Adrenal gland (tissue), 12 donors: ENCODE measurements around the gene TAF7. TPM values are rescaled to one million over a fixed set of nuclear protein-coding genes. Genes with fewer than 3 reads are reported as not detected.

ENCODE experiments used
- DNase-seq, 7 donors: peaks; one replicate each; pipeline ENCODE4 v3.0.0-alpha.2; 2019 to 2020
- H3K27ac ChIP-seq, 5 donors: fragments of 200-600 bp; sonication (generic) in 4 of 5; 1 replicate in 3 of 5; 2 replicates in 2 of 5; pipeline versions ENCODE4 v1.5.1 to v1.8.0; 2016 to 2020; ENCODE audit warnings: mild to moderate bottlenecking in 1 of 5
- H3K27me3 ChIP-seq: fragments of 200-600 bp; 2 replicates; pipeline ENCODE4 v1.8.0; 2021
- H3K36me3 ChIP-seq, 2 donors: fragments of 200-600 bp; replicated peaks in 1 of 2; 1 replicate in 1 of 2; 2 replicates in 1 of 2; pipeline versions ENCODE4 v1.5.1 to v1.8.0; 2018 to 2022
- H3K4me1 ChIP-seq, 2 donors: fragments of 200-600 bp; replicated peaks in 1 of 2; 1 replicate in 1 of 2; 2 replicates in 1 of 2; pipeline versions ENCODE4 v1.5.1 to v1.8.0; 2018 to 2021
- H3K4me3 ChIP-seq, 4 donors: fragments of 200-600 bp; sonication (generic) in 3 of 4; one replicate each; pipeline ENCODE4 v1.5.1; 2016 to 2018
- H3K9me3 ChIP-seq, 3 donors: fragments of 200-600 bp; sonication (generic) in 1 of 3; replicated peaks in 1 of 3; 1 replicate in 2 of 3; 2 replicates in 1 of 3; pipeline versions ENCODE4 v1.5.1 to v1.8.0; 2016 to 2021
- POLR2A ChIP-seq, 2 donors: fragments of 450-650 bp; IDR thresholded peaks; one replicate each; pipeline ENCODE4 v1.6.1; 2017; ENCODE audit warnings: antibody characterized with exemption in 2 of 2, mild to moderate bottlenecking in 2 of 2, moderate library complexity in 1 of 2
- WGBS, 4 donors: extraction: QIAGEN DNeasy Blood & Tissue Kit in 2 of 4; methylation state at CpG; one replicate each; pipeline versions ENCODE4 v1.1.5 to v1.1.7; 2013 to 2017; 5-methylcytosine and 5-hydroxymethylcytosine counted together
- intact Hi-C, 2 donors: fragments of 100-400 bp; cut with DNase I; formaldehyde crosslinking; loops; one replicate each; pipeline versions ENCODE4 v1.14.1 to v1.15.0; 2022 to 2023
- polyA plus RNA-seq, 3 donors: library from polyadenylated mRNA; stranded (reverse); fragments of 200-250 nt in 2 of 3; fragments of 350-450 nt in 1 of 3; fragmentation: Illumina TruSeq in 1 of 3; extraction: RNeasy Lipid Tissue Mini Kit (QIAGEN cat#74804) in 1 of 3; gene quantifications; one replicate each; pipeline ENCODE4 v1.2.3, GENCODE V29; 2013 to 2014
- total RNA-seq, 9 donors: library from RNA; depleted of rRNA in 4 of 9; stranded (reverse); fragments of >200 nt in 4 of 9; fragments of 120-200 nt in 1 of 9; fragmentation: NEBNext Ultra II Directional in 1 of 9; extraction: Animal tissue kit (Norgen Biotek cat#: 25700) in 1 of 9; gene quantifications; one replicate each; pipeline versions ENCODE4 v1.1.0 to v1.2.4, GENCODE V29; 2013 to 2023
- TF ChIP-seq, protein P1 (sequence below), 6 experiments: fragments of 450-650 bp in 4 of 6; fragments of 200-600 bp in 2 of 6; sonication (generic) in 1 of 6; IDR thresholded peaks; 1 replicate in 5 of 6; 2 replicates in 1 of 6; pipeline versions ENCODE4 v1.5.1 to v1.8.0; 2016 to 2021; ENCODE audit warnings: antibody characterized with exemption in 6 of 6, mild to moderate bottlenecking in 2 of 6, moderate library complexity in 1 of 6
- donor health status: healthy with polysubstance abuse.
- donor health status: Bipolar disorder and iron deficiency.
- donor health status: DM: yes; HTN: yes; CAD: no.
- donor health status: DM: no; HTN: no; CAD: no.
- donor health status: DM: no; HTN: no; CAD: no.
- donor health status: DM: yes; HTN: yes; CAD: no.

TAF7 gene
- total and polyA plus RNA-seq, 12 donors, result 23.9 to 132 (median 68.8) TPM

DNA sequence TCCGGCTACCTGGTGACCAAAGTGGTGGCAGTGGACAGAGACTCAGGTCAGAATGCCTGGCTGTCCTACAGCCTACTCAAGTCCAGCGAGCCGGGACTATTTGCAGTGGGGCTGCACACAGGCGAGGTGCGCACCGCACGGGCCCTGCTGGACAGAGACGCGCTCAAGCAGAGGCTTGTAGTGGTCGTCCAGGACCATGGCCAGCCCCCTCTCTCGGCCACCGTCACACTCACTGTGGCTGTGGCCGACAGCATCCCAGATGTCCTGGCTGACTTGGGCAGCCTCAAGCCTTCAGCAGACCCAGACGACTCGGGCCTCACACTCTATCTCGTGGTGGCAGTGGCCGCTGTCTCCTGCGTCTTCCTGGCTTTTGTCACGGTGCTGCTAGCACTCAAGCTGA, 36.4 kb upstream of the TAF7 start:
- peaks cover 0 to 24% (median 14%) of the 10 kb centered on the region in 3 donors for H3K9me3 ChIP-seq
- intact Hi-C loops, result no loop called here

DNA sequence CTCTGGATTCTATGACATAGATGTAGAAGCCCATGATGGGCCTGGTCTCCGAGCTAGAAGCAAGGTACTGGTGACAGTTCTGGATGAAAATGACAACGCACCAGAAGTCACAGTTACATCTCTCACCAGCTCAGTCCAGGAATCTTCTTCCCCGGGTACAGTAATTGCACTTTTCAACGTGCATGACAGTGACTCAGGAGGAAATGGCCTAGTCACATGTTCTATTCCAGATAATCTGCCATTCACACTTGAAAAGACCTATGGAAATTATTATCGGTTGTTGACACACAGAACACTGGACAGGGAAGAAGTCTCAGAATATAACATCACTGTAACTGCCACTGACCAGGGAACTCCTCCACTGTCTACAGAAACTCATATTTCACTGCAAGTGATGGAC, 35.5 kb upstream of the TAF7 start:
- H3K36me3 ChIP-seq, result no peaks in the 10 kb centered on the region
- no peaks in the 10 kb centered on the region for H3K27me3 ChIP-seq
- DNase-seq, result no peak
- TF ChIP-seq, protein P1, sequence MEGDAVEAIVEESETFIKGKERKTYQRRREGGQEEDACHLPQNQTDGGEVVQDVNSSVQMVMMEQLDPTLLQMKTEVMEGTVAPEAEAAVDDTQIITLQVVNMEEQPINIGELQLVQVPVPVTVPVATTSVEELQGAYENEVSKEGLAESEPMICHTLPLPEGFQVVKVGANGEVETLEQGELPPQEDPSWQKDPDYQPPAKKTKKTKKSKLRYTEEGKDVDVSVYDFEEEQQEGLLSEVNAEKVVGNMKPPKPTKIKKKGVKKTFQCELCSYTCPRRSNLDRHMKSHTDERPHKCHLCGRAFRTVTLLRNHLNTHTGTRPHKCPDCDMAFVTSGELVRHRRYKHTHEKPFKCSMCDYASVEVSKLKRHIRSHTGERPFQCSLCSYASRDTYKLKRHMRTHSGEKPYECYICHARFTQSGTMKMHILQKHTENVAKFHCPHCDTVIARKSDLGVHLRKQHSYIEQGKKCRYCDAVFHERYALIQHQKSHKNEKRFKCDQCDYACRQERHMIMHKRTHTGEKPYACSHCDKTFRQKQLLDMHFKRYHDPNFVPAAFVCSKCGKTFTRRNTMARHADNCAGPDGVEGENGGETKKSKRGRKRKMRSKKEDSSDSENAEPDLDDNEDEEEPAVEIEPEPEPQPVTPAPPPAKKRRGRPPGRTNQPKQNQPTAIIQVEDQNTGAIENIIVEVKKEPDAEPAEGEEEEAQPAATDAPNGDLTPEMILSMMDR (IDR thresholded peaks at IDR 0.05), result no peak
- TF ChIP-seq POLR2A (IDR thresholded peaks at IDR 0.05), result no peak
- WGBS, 4 donors, result 64 to 80% (median 71%) methylated on average over 5 of the region's 5 CpGs
- intact Hi-C loops, result no loop called here
- no peak overlapping the region for H3K27ac ChIP-seq
- H3K4me1 ChIP-seq, result no peaks in the 10 kb centered on the region
- no peak overlapping the region for H3K4me3 ChIP-seq
- H3K9me3 ChIP-seq, result peaks cover 0 to 20% (median 14%) of the 10 kb centered on the region in 3 donors

More for the DNA sequence above, 36.4 kb upstream of the TAF7 start:
- Histone ChIP-seq H3K27ac (no peak overlapping the region), H3K4me1 (no peaks in the 10 kb centered on the region), H3K36me3 (no peaks in the 10 kb centered on the region), H3K4me3 (no peak overlapping the region), H3K27me3 (no peaks in the 10 kb centered on the region)
- TF ChIP-seq POLR2A (IDR thresholded peaks at IDR 0.05), result no peak
- TF ChIP-seq, protein P1 (IDR thresholded peaks at IDR 0.05), result no peak
- WGBS, 4 donors, result 42 to 93% (median 63%) methylated on average over 3 to 19 of the region's 19 CpGs
- DNase-seq, result no peak

DNA sequence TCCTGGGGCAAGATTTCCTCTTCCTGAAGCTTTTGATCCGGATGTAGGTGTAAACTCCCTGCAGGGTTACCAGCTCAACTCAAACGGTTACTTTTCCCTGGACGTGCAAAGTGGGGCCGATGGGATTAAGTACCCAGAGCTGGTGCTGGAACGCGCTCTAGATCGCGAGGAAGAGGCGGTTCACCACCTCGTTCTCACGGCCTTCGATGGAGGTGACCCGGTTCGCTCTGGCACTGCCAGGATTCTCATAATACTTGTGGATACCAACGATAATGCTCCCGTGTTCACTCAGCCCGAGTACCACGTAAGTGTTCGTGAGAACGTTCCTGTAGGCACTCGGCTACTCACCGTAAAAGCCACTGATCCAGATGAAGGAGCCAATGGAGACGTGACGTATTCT, 35.1 kb upstream of the TAF7 start:
- Histone ChIP-seq H3K4me3 (peak overlapping the region in 1 of 4 donors; percentile 45), H3K9me3 (peaks cover 0 to 15% (median 14%) of the 10 kb centered on the region in 3 donors), H3K4me1 (no peaks in the 10 kb centered on the region), H3K36me3 (no peaks in the 10 kb centered on the region), H3K27me3 (no peaks in the 10 kb centered on the region), H3K27ac (no peak overlapping the region)
- intact Hi-C loops, result no loop called here
- TF ChIP-seq, protein P1 (IDR thresholded peaks at IDR 0.05), result no peak
- no peak for TF ChIP-seq POLR2A (IDR thresholded peaks at IDR 0.05)
- no peak for DNase-seq
- 40 to 63% (median 47%) methylated on average over 24 of the region's 24 CpGs for WGBS, 4 donors

DNA sequence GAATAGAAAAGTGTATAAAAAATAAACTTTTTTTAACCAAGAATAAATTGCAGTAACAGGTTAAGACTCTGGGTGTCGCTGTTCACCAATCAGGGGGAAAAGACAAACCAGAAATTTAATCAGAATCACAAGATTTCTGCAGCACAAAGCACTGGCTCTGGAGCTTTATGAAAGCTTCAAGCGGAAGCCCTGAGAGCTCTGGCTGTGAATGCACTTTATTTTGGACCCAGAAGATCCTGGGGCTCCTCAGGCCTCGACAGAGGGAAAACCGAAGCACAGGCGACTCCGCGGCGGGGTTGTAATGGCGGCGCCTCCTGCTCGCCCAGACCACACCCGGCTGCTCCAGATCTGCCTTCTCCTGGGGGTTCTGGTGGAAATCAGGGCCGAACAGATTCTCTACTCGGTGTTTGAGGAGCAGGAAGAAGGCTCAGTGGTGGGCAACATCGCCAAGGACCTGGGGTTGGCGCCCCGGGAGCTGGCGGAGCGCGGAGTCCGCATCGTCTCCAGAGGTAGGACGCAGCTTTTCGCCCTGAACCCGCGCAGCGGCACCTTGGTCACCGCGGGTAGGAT, 34.4 kb upstream of the TAF7 start, which contains the start of gene PCDHGA4:
TSS of gene PCDHGA4 (plus strand) at position 122 of the 570 bp plus-strand sequence. CDS start at position 209, 87 bp downstream.
- Histone ChIP-seq H3K4me1 (no peaks in the 10 kb centered on the region), H3K36me3 (no peaks in the 10 kb centered on the region), H3K27me3 (no peaks in the 10 kb centered on the region), H3K4me3 (peak within 1 kb of the TSS in 1 of 4 donors; percentile 45), H3K9me3 (peaks cover 0 to 14% (median 13%) of the 10 kb centered on the region in 3 donors), H3K27ac (no peak within 1 kb of the TSS)
- DNase-seq, result no peak
- TF ChIP-seq, protein P1 (IDR thresholded peaks at IDR 0.05), result peak in 3 of 6 experiments; percentile 13 to 45 (median 17)
- TF ChIP-seq POLR2A (IDR thresholded peaks at IDR 0.05), result no peak
- intact Hi-C loops, result no loop called here
- WGBS, 4 donors, result 11 to 16% (median 14%) methylated on average over 26 to 29 of the region's 29 CpGs
